ENCODE measurements around the gene CACNA2D3. TPM values are rescaled to one million over a fixed set of nuclear protein-coding genes. Genes with fewer than 3 reads are reported as not detected.

Gene CACNA2D3
- polyA plus RNA-seq, 1 donor (not counting 4 experiments of a cell fraction or from before 2014, with no cell fraction given) = 0.08 TPM

DNA sequence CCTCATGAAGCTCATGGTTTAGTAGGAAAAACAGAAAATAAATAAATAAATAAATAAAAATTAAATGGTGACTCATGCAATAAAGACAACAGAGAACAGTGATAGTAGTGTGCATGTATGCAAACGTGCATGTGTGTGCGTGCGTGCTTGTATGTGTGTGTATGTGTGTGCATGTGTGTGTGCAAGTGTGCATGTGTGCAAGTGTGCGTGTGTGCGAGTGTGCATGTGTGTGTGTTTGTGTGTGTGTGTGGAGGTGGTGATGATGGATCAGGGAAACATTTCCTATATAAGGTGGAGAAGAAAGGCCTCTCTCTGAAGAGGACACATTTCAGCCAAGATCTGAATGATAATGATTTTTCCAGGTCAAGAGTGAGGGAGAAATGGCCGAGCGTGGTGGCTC lies 47.2 kb downstream of the CACNA2D3 start:
- dilution Hi-C loops (cut with MboI; ENCODE audit: extremely low pct_ligation_motif_present, low sequenced_read_pairs) = no loop called here
- FAIRE-seq = no peak
- H3K4me3 ChIP-seq (ENCODE audit: control insufficient read depth in 2 of 3, extremely low read depth in 1 of 3, insufficient read depth in 2 of 3, low read depth in 1 of 3, low read length in 3 of 3) = no peak overlapping the region

DNA sequence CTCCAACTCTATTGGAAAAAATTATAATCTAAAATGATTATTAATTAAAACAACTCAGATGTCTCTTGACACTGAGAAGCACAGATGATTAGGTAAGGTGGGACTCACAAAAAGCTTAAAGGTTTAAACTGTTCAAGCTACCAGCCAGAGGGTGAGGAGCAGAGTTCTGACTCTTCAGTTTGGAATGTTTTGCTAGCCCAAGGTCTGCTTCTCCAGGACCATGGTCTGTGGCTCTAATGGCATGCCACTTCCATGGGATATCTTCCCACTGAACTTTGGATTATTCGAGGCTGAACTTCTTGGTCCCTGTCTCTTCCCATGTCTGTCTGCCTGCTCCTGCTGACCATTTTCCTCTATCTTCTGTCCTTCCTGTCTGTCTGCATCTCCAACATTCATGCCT lies 49.2 kb downstream of the CACNA2D3 start:
- Histone ChIP-seq H3K4me2 (ENCODE audit: control insufficient read depth, extremely low read depth, insufficient read depth, low read depth, low read length) (no peak overlapping the region), H3K79me2 (ENCODE audit: control insufficient read depth, insufficient read depth, low read length) (no peaks in the 10 kb centered on the region), H3K9me1 (ENCODE audit: control insufficient read depth, extremely low read depth, insufficient read depth, low read length) (no peaks in the 10 kb centered on the region), H4K20me1 (ENCODE audit: control insufficient read depth, extremely low read depth, insufficient read depth, low read length) (no peaks in the 10 kb centered on the region), H3K27me3 (ENCODE audit: control insufficient read depth, extremely low read depth, insufficient read depth, low read length) (no peaks in the 10 kb centered on the region), H3K36me3 (ENCODE audit: control insufficient read depth in 2 of 2, extremely low read depth in 1 of 2, insufficient read depth in 2 of 2, low read length in 2 of 2) (no peaks in the 10 kb centered on the region), H2AFZ (ENCODE audit: control insufficient read depth, low read length) (no peak overlapping the region), H3K9me3 (ENCODE audit: control insufficient read depth, low read depth, low read length) (peaks cover 2% of the 10 kb centered on the region), H3K4me3 (ENCODE audit: control insufficient read depth in 2 of 3, extremely low read depth in 1 of 3, insufficient read depth in 2 of 3, low read depth in 1 of 3, low read length in 3 of 3) (no peak overlapping the region), H3K9ac (ENCODE audit: control insufficient read depth, extremely low read depth, insufficient read depth, low read length) (no peak overlapping the region), H3K4me1 (ENCODE audit: control insufficient read depth, extremely low read depth, insufficient read depth, low read length) (no peaks in the 10 kb centered on the region), H3K27ac (ENCODE audit: control insufficient read depth, insufficient read depth, low read length) (no peak overlapping the region)
- dilution Hi-C loops (cut with MboI; ENCODE audit: extremely low pct_ligation_motif_present, low sequenced_read_pairs) = no loop called here
- no peak for TF ChIP-seq EZH2 (IDR thresholded peaks at IDR 0.05; ENCODE audit: low read length)
- TF ChIP-seq, protein P1, sequence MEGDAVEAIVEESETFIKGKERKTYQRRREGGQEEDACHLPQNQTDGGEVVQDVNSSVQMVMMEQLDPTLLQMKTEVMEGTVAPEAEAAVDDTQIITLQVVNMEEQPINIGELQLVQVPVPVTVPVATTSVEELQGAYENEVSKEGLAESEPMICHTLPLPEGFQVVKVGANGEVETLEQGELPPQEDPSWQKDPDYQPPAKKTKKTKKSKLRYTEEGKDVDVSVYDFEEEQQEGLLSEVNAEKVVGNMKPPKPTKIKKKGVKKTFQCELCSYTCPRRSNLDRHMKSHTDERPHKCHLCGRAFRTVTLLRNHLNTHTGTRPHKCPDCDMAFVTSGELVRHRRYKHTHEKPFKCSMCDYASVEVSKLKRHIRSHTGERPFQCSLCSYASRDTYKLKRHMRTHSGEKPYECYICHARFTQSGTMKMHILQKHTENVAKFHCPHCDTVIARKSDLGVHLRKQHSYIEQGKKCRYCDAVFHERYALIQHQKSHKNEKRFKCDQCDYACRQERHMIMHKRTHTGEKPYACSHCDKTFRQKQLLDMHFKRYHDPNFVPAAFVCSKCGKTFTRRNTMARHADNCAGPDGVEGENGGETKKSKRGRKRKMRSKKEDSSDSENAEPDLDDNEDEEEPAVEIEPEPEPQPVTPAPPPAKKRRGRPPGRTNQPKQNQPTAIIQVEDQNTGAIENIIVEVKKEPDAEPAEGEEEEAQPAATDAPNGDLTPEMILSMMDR (optimal IDR thresholded peaks at IDR 0.05 in 1 of 3, IDR thresholded peaks at IDR 0.05 in 1 of 3, conservative IDR thresholded peaks at IDR 0.05 in 1 of 3; ENCODE audit: extremely low read depth in 1 of 3, insufficient read depth in 2 of 3, low read length in 3 of 3) = no peak
- DNase-seq (ENCODE audit: low read depth, low spot score) (no peak), FAIRE-seq (no peak)

More for the DNA sequence above, 47.2 kb downstream of the CACNA2D3 start:
- no peak overlapping the region for H3K9ac ChIP-seq (ENCODE audit: control insufficient read depth, extremely low read depth, insufficient read depth, low read length)
- H4K20me1 ChIP-seq (ENCODE audit: control insufficient read depth, extremely low read depth, insufficient read depth, low read length) = no peaks in the 10 kb centered on the region
- DNase-seq (ENCODE audit: low read depth, low spot score) = no peak
- no peaks in the 10 kb centered on the region for H3K4me1 ChIP-seq (ENCODE audit: control insufficient read depth, extremely low read depth, insufficient read depth, low read length)
- no peak overlapping the region for H2AFZ ChIP-seq (ENCODE audit: control insufficient read depth, low read length)
- no peaks in the 10 kb centered on the region for H3K79me2 ChIP-seq (ENCODE audit: control insufficient read depth, insufficient read depth, low read length)
- TF ChIP-seq EZH2 (IDR thresholded peaks at IDR 0.05; ENCODE audit: low read length) = no peak
- TF ChIP-seq, protein P1 (optimal IDR thresholded peaks at IDR 0.05 in 1 of 3, IDR thresholded peaks at IDR 0.05 in 1 of 3, conservative IDR thresholded peaks at IDR 0.05 in 1 of 3; ENCODE audit: extremely low read depth in 1 of 3, insufficient read depth in 2 of 3, low read length in 3 of 3) = no peak
- H3K27ac ChIP-seq (ENCODE audit: control insufficient read depth, insufficient read depth, low read length) = no peak overlapping the region
- no peaks in the 10 kb centered on the region for H3K9me1 ChIP-seq (ENCODE audit: control insufficient read depth, extremely low read depth, insufficient read depth, low read length)
- no peaks in the 10 kb centered on the region for H3K27me3 ChIP-seq (ENCODE audit: control insufficient read depth, extremely low read depth, insufficient read depth, low read length)
- H3K4me2 ChIP-seq (ENCODE audit: control insufficient read depth, extremely low read depth, insufficient read depth, low read depth, low read length) = no peak overlapping the region
- peaks cover 2% of the 10 kb centered on the region for H3K9me3 ChIP-seq (ENCODE audit: control insufficient read depth, low read depth, low read length)
- no peaks in the 10 kb centered on the region for H3K36me3 ChIP-seq (ENCODE audit: control insufficient read depth in 2 of 2, extremely low read depth in 1 of 2, insufficient read depth in 2 of 2, low read length in 2 of 2)
